ENCODE results near the gene FGF22.
A peak's percentile ranks its signal among the peaks of the same experiment; 100 is the strongest.
"Not testable (repeated sequence)": the region's sequence is repeated elsewhere in the genome, so short reads cannot be mapped to it uniquely, and the experiment has no call there.

FGF22 gene

DNA sequence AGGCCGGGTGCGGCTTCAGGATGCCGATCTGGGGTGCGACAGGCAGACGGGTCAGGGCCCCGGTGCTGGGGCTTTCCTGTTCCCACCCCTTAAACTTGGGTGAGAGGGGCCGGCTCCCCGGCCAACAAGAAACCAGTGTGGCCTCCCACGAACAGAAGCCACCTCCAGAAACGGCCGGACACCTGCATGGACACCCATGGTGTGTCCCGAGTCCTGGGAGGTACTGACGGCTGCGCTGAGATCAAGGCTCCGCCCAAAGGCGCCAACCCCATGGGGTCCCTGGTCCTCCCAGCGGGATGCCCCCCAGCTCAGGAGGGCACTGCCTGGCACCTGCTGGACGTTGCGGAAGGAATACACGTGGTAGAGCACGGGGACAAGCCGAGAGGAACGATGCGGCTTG is 17.9 kb upstream of the FGF22 start:
- DNase-seq (ENCODE audit: low read depth in 2 of 2): no peak

DNA sequence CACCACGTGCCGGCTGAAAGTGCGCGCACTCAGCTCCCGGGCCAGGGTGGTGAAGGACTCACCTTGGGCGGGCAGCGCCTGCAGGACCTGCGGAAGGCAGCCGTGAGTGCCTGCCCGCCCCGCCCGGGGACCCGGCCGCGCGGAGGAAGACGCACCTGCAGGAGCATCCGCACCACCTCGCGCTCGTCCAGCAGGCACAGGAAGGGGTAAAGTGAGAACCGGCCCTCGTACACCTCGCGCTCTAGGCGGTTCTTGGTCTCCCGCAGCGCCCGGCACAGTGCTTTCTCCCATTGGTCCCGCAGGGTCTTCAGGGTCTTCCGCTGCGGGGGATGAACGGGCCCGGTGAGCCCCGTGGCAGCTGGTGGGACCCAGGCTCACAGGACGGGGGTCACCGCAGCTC is 17.0 kb upstream of the FGF22 start:
- no peak for DNase-seq (ENCODE audit: low read depth in 2 of 2)

- DNase-seq (ENCODE audit: low read depth in 2 of 2): no peak
These were observed 16.3 kb upstream of the FGF22 start for GRCh38 chr19:623175-623916.

DNA sequence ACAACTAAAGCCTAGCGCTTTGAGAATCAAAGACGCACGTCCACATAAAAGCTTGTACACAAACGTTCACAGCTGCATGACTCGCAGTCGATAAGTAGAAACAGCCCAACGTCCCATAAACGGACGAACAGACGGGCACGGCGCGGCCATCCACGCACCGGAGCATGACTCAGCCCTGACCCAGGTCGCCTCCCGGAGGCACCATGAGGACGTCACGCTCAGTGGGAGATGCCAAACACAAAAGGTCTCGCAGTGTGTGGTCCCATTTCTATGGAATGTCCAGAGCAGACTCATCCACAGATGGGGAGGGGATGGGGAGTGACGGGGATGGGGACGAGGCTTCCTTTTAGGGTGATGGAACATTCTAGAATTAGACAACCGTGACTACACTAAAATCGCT is 15.7 kb upstream of the FGF22 start:
- no peak for DNase-seq (ENCODE audit: low read depth in 2 of 2)

- DNase-seq (ENCODE audit: low read depth in 2 of 2): no peak
These were observed 15.1 kb upstream of the FGF22 start for GRCh38 chr19:624433-625109.

GRCh38 chr19:625257-625656 is 14.4 kb upstream of the FGF22 start:
- DNase-seq (ENCODE audit: low read depth in 2 of 2): no peak

DNA sequence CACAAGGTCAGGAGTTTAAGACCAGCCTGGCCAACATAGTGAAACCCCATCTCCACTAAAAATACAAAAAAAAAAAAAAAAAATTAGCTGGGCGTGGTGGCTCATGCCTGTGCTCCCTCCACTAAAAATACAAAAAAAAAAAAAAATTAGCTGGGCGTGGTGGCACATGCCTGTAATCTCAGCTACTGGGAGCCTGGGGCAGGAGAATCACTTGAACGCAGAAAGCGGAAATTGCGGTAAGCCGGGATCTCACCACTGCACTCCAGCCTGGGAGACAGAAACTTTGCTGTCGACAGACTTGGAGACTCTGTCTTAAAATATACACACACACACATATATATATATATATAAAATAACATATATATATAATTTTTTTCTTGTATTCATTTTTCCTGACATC is 13.1 kb upstream of the FGF22 start:
- DNase-seq (ENCODE audit: low read depth in 2 of 2): not testable (repeated sequence)

- DNase-seq (ENCODE audit: low read depth in 2 of 2): no peak
These were observed 11.5 kb upstream of the FGF22 start for GRCh38 chr19:628168-628567.

GRCh38 chr19:629515-629914 is 10.2 kb upstream of the FGF22 start:
- not testable (repeated sequence) for DNase-seq (ENCODE audit: low read depth in 2 of 2)

DNA sequence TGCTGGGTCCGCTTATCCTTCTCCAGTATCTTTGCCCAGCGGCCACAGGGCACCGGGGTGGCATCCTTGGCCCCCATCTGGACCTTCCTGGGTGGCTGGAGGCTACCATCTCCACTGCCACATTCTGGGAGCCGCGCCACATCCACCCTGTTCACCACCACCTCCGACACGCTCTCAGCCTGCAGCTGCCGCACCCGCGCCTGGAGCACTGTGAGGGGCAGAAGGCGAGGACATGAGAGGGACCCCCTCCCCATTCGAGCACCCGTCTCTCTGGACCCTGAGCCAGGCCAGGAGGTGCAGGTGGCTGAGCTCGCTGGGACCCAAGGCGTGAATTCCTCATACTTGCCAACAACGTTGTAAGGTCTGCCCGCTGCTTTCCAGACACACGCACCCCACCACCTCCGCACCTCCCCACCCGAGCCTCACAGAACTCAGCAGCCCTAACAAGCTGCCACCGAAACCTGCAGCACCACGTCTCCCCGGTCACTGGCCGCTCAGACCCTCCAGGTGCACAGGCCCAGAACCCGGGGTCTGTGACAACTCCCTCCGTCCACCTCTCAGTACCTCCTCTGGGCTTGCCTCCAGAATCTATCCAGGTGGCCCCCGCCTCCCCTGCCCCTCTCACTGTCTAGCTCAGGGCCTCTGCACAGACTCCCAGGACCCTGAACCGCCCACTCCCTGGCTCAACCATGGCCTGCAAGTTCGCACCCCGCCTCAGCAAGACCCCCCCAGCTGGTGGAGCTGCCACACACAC is 9.5 kb upstream of the FGF22 start:
- DNase-seq (ENCODE audit: low read depth in 2 of 2): no peak

GRCh38 chr19:632579-633067 is 7.1 kb upstream of the FGF22 start:
- DNase-seq (ENCODE audit: low read depth in 2 of 2): no peak

- DNase-seq (ENCODE audit: low read depth in 2 of 2): peak; percentile 91 to 92
These were observed 6.5 kb upstream of the FGF22 start, which contains the start of gene POLRMT for GRCh38 chr19:633068-633785. POLRMT (minus strand) TSS chr19:633537; CDS start chr19:633512, 25 bp downstream.

- DNase-seq (ENCODE audit: low read depth in 2 of 2): no peak
These were observed 5.7 kb upstream of the FGF22 start for GRCh38 chr19:633786-634639.

- no peak for DNase-seq (ENCODE audit: low read depth in 2 of 2)
These were observed 4.6 kb upstream of the FGF22 start for GRCh38 chr19:634975-635652.

GRCh38 chr19:638906-639252 is 800 bp upstream of the FGF22 start:
- DNase-seq (ENCODE audit: low read depth in 2 of 2): no peak

GRCh38 chr19:640161-640558 is 481 bp downstream of the FGF22 start:
- no peak for DNase-seq (ENCODE audit: low read depth in 2 of 2)

GRCh38 chr19:640606-641189 is 1.0 kb downstream of the FGF22 start:
- no peak for DNase-seq (ENCODE audit: low read depth in 2 of 2)

DNA sequence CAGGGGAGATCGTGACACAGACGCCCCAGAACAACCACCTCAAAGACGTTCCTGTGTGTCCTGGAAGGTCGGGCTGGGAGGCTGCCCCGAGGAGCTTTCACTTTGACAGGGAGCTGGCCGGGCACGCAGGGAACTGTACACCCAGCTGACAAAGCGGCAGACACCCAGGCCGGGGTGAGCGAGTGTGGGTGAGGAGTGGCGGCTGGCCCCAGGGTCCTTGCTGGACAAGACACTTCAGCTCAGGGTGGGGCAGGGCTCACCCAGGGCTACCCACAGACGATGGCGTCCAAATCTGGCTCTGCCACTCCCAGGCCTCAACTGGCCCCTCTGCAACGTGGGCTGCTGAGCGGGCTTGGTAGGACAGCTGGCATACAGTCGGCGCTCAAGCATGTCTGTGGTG is 2.0 kb downstream of the FGF22 start:
- DNase-seq (ENCODE audit: low read depth in 2 of 2): no peak

DNA sequence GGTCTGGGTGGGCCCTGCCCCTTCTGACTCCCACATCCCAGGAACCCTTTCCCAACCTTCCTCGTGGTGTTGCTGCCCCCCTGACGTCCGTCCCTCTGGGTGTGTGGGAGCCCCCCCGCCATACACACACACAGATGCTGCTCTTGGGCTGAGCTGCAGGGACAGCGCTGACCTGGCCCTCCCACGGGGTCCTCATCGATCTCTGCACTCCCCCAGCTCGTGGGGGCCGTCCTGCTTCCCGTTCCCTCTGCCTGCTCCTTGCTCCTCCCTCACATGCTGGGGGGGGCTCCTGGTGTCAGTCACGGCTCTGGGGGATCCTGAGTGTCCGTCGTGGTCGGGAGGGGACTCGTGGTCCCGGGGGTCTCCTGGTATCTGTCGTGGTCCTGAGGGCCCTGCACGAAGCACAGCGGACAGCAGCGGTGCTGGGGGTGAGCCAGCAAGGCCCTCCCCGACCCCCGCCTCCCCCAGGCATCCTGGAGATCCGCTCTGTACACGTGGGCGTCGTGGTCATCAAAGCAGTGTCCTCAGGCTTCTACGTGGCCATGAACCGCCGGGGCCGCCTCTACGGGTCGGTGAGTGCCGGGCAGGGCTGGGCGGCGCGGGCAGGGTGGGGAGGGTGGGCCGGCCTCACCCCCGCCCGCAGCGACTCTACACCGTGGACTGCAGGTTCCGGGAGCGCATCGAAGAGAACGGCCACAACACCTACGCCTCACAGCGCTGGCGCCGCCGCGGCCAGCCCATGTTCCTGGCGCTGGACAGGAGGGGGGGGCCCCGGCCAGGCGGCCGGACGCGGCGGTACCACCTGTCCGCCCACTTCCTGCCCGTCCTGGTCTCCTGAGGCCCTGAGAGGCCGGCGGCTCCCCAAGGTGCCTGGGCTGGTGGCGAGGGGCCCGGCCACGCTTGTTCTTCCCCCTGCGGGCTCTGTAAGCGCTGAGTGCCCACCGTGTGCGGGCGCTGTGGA is 3.4 kb downstream of the FGF22 start:
- DNase-seq (ENCODE audit: low read depth in 2 of 2): no peak
